Measurements from ENCODE around the gene GNAZ.

The GNAZ gene

DNA sequence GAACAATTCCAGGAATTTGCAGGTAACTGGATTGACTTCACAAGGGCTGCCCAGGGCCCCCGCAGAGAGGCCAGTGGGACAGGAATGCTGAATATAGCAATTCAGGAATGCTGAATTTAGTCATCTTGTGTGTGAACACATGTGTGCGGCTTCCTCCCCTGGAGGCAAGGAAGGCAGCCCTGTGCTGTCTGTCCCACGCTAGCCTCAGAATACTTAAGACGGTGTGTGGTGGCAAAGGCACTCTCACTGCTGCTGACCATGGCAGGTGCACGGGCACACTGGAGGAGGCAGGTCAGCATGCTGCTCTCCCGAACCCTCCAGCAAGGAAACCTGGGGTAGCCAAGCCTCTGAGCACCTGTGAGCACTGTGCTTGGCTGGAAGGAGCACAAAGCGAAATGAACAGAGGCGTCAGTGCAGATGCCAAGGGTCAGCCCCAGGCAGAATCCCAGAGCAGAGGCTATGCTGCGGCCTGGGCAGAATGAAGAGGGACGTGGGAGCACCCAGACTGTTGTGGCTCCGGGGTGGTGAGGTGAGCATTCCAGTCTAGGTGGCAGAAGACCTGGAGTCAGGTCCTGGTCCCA is 2.7 kb downstream of the GNAZ start:
- TF ChIP-seq POLR2A (IDR thresholded peaks at IDR 0.05; ENCODE audit: low read depth, low read length), result no peak
- FAIRE-seq (no peak), DNase-seq (ENCODE audit: insufficient read length, low spot score) (no peak)

- no peak for TF ChIP-seq POLR2A (IDR thresholded peaks at IDR 0.05; ENCODE audit: low read depth, low read length)
- FAIRE-seq, result no peak
- DNase-seq (ENCODE audit: insufficient read length, low spot score), result no peak
Measured at GRCh38 chr22:23073526-23074229, 3.4 kb downstream of the GNAZ start.

DNA sequence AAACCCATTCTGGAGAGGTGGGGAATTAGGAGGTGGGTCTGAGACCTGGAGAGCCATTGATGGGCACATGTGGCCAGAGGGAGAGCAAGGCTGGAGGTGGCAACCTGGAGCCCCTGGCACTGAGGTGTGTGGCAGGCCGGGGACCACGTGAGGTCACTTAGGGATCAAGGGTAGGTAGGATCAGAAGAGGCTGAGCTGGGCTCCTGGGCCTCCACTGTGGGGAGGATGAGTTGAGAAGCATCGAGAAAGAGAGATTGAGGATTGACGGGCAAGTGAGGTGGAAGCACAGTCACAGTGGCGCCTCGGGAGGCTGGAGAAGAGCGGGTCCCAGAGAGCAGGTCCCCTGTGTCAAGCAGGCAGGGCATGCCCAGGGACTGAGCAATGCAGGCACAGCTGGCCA is 4.1 kb downstream of the GNAZ start:
- DNase-seq (ENCODE audit: insufficient read length, low spot score) (no peak), FAIRE-seq (no peak)

GRCh38 chr22:23075050-23075449 is 4.7 kb downstream of the GNAZ start:
- TF ChIP-seq POLR2A (IDR thresholded peaks at IDR 0.05; ENCODE audit: low read depth, low read length), result no peak
- FAIRE-seq, result no peak
- no peak for DNase-seq (ENCODE audit: insufficient read length, low spot score)

More for the DNA sequence above, 4.1 kb downstream of the GNAZ start:
- TF ChIP-seq POLR2A (IDR thresholded peaks at IDR 0.05; ENCODE audit: low read depth, low read length), result no peak

DNA sequence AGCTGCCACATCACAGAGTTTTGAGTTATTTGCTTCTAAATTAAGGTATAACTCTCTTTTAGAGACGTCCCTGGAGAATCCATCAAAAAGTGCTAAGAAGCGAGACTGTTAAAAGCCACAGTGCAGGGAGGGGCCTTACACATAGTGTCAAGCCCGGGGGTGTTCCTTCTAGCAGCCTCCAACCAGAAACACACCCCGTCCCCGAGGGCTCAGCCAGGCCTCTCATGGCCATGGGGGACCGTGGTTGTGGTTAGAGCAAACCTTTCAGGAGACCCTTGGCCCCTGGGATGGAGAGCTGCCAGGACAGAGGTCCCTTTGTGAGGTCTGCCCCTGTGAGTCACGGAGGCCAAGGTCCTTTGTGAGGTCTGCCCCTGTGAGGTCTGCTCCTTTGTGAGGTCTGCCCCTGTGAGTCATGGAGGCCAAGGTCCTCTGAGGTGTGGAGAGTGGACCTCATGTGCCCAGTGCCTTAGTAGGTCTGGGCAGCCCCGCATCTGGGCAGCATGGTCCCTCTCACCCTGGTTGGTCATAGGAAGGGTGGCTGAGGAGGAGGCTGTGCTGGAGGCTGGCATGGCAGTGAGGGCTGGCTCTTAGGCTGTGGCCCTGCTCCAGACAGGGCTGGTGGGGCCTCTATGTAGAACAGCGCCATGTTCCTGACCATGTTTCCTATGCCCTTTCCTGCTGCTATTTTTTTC is 5.4 kb downstream of the GNAZ start:
- DNase-seq (ENCODE audit: insufficient read length, low spot score) (no peak), FAIRE-seq (no peak)
- no peak for TF ChIP-seq POLR2A (IDR thresholded peaks at IDR 0.05; ENCODE audit: low read depth, low read length)

GRCh38 chr22:23076896-23077572 is 6.7 kb downstream of the GNAZ start:
- TF ChIP-seq POLR2A (IDR thresholded peaks at IDR 0.05; ENCODE audit: low read depth, low read length), result no peak
- no peak for FAIRE-seq

DNA sequence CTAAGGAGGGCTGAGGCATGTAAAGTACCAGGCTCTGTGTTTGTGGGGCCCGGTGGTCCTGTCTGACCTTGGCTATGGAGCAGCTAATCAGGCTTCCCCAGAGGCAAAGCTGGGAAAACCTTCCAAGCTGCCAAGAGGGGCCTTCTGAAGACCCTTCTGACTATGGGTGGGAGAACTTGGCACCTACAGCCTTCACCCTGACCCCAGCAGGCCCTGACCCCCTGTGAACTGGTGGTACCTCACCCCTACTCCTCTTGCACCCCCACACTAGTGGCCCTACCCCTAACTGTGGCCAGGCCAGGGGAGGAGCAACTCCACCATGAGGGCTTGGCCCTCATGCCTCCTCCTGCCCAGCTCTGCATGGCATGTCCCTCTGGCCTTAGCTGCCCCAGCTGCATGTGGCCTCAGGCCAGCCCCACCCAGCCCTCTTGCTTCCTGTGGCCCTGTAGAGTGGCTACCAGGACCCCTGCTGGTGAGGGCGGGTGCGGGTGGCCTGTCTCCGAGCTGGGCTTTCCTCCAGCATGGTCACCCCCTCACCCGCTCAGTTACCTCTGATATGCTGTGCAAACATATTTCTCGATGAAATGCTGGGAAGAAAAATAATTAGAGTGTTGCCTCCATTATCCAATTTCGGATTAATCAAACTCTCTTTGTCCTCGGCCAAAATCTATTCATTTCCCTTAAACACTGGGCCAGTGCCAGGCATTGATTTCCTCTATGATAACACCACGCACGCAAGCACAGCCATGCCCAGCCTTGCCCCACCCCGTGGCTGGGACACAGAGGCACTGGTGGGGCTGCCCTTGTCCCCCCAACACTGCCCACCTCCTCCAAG is 7.5 kb downstream of the GNAZ start:
- DNase-seq (ENCODE audit: insufficient read length, low spot score) (no peak), FAIRE-seq (no peak)
- TF ChIP-seq POLR2A (IDR thresholded peaks at IDR 0.05; ENCODE audit: low read depth, low read length), result no peak

More at GRCh38 chr22:23076896-23077572, 6.7 kb downstream of the GNAZ start:
- no peak for DNase-seq (ENCODE audit: insufficient read length, low spot score)

- no peak for FAIRE-seq
- no peak for DNase-seq (ENCODE audit: insufficient read length, low spot score)
Measured at GRCh38 chr22:23078462-23078787, 8.1 kb downstream of the GNAZ start.

DNA sequence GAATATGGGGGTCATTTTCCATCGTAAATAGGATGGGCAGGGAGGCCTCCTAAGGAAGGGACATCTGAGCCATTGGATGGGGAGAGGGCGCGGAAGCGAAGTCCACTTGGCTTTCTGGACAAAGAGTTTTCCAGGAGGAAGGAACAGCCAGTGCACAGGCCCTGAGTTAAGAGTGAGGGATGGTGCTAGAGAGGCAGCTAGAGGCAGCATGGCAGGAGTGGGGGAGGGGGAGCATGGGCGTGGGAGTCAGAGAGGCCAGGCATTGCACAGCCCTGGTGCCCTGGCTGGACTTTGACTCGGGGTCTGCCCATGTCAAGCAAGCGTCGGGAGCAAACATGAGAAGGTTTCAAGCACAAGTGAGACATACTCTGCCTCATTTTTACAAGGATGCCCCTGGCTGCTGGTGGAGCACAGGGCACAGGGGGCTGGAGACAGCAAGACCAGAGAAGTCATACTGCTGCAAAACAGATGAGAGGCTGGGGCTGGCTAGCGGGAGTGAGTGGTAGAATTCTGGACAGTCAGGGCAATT is 9.0 kb downstream of the GNAZ start:
- no peak for TF ChIP-seq POLR2A (IDR thresholded peaks at IDR 0.05; ENCODE audit: low read depth, low read length)
- FAIRE-seq, result no peak
- DNase-seq (ENCODE audit: insufficient read length, low spot score), result no peak

More at GRCh38 chr22:23078462-23078787, 8.1 kb downstream of the GNAZ start:
- no peak for TF ChIP-seq POLR2A (IDR thresholded peaks at IDR 0.05; ENCODE audit: low read depth, low read length)

DNA sequence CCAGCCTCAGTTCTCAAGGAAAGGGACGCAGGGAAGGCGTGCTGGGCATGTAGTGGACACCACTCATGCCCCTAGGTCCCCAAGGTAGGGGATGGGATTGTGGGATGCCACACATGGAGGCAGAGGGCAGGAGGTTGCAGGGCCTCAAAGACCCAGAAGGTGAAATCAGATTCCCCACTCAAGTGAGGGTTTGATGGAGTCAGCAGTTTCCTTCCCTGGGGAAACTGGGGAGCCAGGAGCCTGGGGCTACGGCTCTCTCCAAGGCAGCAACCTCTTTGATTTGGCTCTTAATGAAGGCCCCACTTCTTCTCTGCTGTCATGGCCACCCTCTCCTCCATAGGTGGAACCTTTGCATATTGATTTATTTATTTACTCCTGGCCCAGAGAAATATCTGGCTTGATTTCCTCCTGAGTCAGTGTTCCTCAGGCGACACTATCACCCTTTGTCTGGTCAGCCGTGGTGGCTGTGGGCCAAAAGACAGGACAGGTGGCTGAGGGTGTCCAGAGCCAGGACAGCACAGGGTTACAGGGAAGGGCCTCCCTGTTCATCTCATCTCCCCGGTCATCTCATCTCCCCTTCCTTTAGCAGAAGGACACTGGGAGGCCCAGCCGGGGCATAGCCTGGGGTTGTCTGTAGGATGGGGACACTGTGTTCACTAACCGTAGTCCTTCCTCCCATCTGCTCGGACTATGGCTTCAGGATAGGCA is 9.6 kb downstream of the GNAZ start:
- no peak for DNase-seq (ENCODE audit: insufficient read length, low spot score)
- FAIRE-seq, result no peak
- TF ChIP-seq POLR2A (IDR thresholded peaks at IDR 0.05; ENCODE audit: low read depth, low read length), result no peak

GRCh38 chr22:23080613-23081290 is 10.4 kb downstream of the GNAZ start:
- DNase-seq (ENCODE audit: insufficient read length, low spot score) (no peak), FAIRE-seq (no peak)
- no peak for TF ChIP-seq POLR2A (IDR thresholded peaks at IDR 0.05; ENCODE audit: low read depth, low read length)
